ENCODE measurements around the gene SLCO3A1. TPM values are rescaled to one million over a fixed set of nuclear protein-coding genes. Genes with fewer than 3 reads are reported as not detected.

SLCO3A1 gene
- total and polyA plus RNA-seq, 2 donors (not counting 1 experiment from before 2014, with no cell fraction given): 8.1 to 16.8 TPM

- TF ChIP-seq CTCF (conservative IDR thresholded peaks at IDR 0.05 in 1 of 2, IDR thresholded peaks at IDR 0.05 in 1 of 2; ENCODE audit: low read depth in 1 of 2, low read length in 2 of 2): no peak
- TF ChIP-seq EZH2 (IDR thresholded peaks at IDR 0.05; ENCODE audit: low read length, missing control alignments): no peak
Observed at GRCh38 chr15:92012881-92013280, 159.4 kb downstream of the SLCO3A1 start.

GRCh38 chr15:92014281-92015030 is 160.9 kb downstream of the SLCO3A1 start:
- Histone ChIP-seq H3K36me3 (ENCODE audit: control insufficient read depth, insufficient read depth, low read length) (no peaks in the 10 kb centered on the region), H3K4me1 (ENCODE audit: control insufficient read depth, extremely low read depth, insufficient read depth, low read length) (no peaks in the 10 kb centered on the region), H3K79me2 (ENCODE audit: control insufficient read depth, insufficient read depth, low read length) (no peaks in the 10 kb centered on the region), H4K20me1 (ENCODE audit: control insufficient read depth, extremely low read depth, insufficient read depth, low read length) (no peaks in the 10 kb centered on the region), H3K9ac (ENCODE audit: insufficient read depth, low read length) (no peak overlapping the region), H3K4me3 (replicated peaks in 1 of 4; ENCODE audit: control extremely low read depth in 1 of 4, insufficient read depth in 1 of 4, low read depth in 3 of 4, low read length in 4 of 4) (no peak overlapping the region), H3K9me3 (ENCODE audit: control insufficient read depth, insufficient read depth, low read depth, low read length) (no peaks in the 10 kb centered on the region), H3K27me3 (ENCODE audit: control insufficient read depth, insufficient read depth, low read length) (no peaks in the 10 kb centered on the region), H2AFZ (ENCODE audit: low read length) (no peak overlapping the region), H3K27ac (ENCODE audit: insufficient read depth, low read length) (no peak overlapping the region), H3K4me2 (ENCODE audit: extremely low read depth, insufficient read depth, low read length) (no peak overlapping the region)
- TF ChIP-seq EZH2 (IDR thresholded peaks at IDR 0.05; ENCODE audit: low read length, missing control alignments) (no peak), CTCF (conservative IDR thresholded peaks at IDR 0.05 in 1 of 2, IDR thresholded peaks at IDR 0.05 in 1 of 2; ENCODE audit: low read depth in 1 of 2, low read length in 2 of 2) (no peak)
- no peak for DNase-seq (ENCODE audit: low read depth in 2 of 2)

More at GRCh38 chr15:92012881-92013280, 159.4 kb downstream of the SLCO3A1 start:
- no peaks in the 10 kb centered on the region for H3K36me3 ChIP-seq (ENCODE audit: control insufficient read depth, insufficient read depth, low read length)
- H2AFZ ChIP-seq (ENCODE audit: low read length): no peak overlapping the region
- H3K27ac ChIP-seq (ENCODE audit: insufficient read depth, low read length): no peak overlapping the region
- H4K20me1 ChIP-seq (ENCODE audit: control insufficient read depth, extremely low read depth, insufficient read depth, low read length): no peaks in the 10 kb centered on the region
- H3K27me3 ChIP-seq (ENCODE audit: control insufficient read depth, insufficient read depth, low read length): no peaks in the 10 kb centered on the region
- DNase-seq (ENCODE audit: low read depth in 2 of 2): no peak
- H3K79me2 ChIP-seq (ENCODE audit: control insufficient read depth, insufficient read depth, low read length): no peaks in the 10 kb centered on the region
- no peak overlapping the region for H3K9ac ChIP-seq (ENCODE audit: insufficient read depth, low read length)
- no peak overlapping the region for H3K4me2 ChIP-seq (ENCODE audit: extremely low read depth, insufficient read depth, low read length)
- H3K4me3 ChIP-seq (replicated peaks in 1 of 4; ENCODE audit: control extremely low read depth in 1 of 4, insufficient read depth in 1 of 4, low read depth in 3 of 4, low read length in 4 of 4): no peak overlapping the region
- H3K4me1 ChIP-seq (ENCODE audit: control insufficient read depth, extremely low read depth, insufficient read depth, low read length): no peaks in the 10 kb centered on the region
- no peaks in the 10 kb centered on the region for H3K9me3 ChIP-seq (ENCODE audit: control insufficient read depth, insufficient read depth, low read depth, low read length)

GRCh38 chr15:92017882-92018534 is 164.5 kb downstream of the SLCO3A1 start:
- no peaks in the 10 kb centered on the region for H3K79me2 ChIP-seq (ENCODE audit: control insufficient read depth, insufficient read depth, low read length)
- H4K20me1 ChIP-seq (ENCODE audit: control insufficient read depth, extremely low read depth, insufficient read depth, low read length): no peaks in the 10 kb centered on the region
- no peaks in the 10 kb centered on the region for H3K9me3 ChIP-seq (ENCODE audit: control insufficient read depth, insufficient read depth, low read depth, low read length)
- DNase-seq (ENCODE audit: low read depth in 2 of 2): no peak
- H3K27me3 ChIP-seq (ENCODE audit: control insufficient read depth, insufficient read depth, low read length): no peaks in the 10 kb centered on the region
- H3K4me1 ChIP-seq (ENCODE audit: control insufficient read depth, extremely low read depth, insufficient read depth, low read length): no peaks in the 10 kb centered on the region
- TF ChIP-seq EZH2 (IDR thresholded peaks at IDR 0.05; ENCODE audit: low read length, missing control alignments) (no peak), CTCF (conservative IDR thresholded peaks at IDR 0.05 in 1 of 2, IDR thresholded peaks at IDR 0.05 in 1 of 2; ENCODE audit: low read depth in 1 of 2, low read length in 2 of 2) (no peak)
- H3K4me3 ChIP-seq (replicated peaks in 1 of 4; ENCODE audit: control extremely low read depth in 1 of 4, insufficient read depth in 1 of 4, low read depth in 3 of 4, low read length in 4 of 4): no peak overlapping the region
- H3K9ac ChIP-seq (ENCODE audit: insufficient read depth, low read length): no peak overlapping the region
- no peaks in the 10 kb centered on the region for H3K36me3 ChIP-seq (ENCODE audit: control insufficient read depth, insufficient read depth, low read length)
- no peak overlapping the region for H3K4me2 ChIP-seq (ENCODE audit: extremely low read depth, insufficient read depth, low read length)
- H2AFZ ChIP-seq (ENCODE audit: low read length): no peak overlapping the region
- no peak overlapping the region for H3K27ac ChIP-seq (ENCODE audit: insufficient read depth, low read length)
